GM18909 (cell line): Measurements from ENCODE around the gene HIPK2.
A peak's percentile ranks its signal among the peaks of the same experiment; 100 is the strongest.

Experiments used
- ATAC-seq: cut with Tn5 transposase; IDR thresholded peaks from one replicate; pipeline ENCODE4 v1.9.1; 2021; ENCODE audit warnings: mild to moderate bottlenecking; ENCODE audit not compliant: unreplicated experiment, poor library complexity

Gene HIPK2

DNA sequence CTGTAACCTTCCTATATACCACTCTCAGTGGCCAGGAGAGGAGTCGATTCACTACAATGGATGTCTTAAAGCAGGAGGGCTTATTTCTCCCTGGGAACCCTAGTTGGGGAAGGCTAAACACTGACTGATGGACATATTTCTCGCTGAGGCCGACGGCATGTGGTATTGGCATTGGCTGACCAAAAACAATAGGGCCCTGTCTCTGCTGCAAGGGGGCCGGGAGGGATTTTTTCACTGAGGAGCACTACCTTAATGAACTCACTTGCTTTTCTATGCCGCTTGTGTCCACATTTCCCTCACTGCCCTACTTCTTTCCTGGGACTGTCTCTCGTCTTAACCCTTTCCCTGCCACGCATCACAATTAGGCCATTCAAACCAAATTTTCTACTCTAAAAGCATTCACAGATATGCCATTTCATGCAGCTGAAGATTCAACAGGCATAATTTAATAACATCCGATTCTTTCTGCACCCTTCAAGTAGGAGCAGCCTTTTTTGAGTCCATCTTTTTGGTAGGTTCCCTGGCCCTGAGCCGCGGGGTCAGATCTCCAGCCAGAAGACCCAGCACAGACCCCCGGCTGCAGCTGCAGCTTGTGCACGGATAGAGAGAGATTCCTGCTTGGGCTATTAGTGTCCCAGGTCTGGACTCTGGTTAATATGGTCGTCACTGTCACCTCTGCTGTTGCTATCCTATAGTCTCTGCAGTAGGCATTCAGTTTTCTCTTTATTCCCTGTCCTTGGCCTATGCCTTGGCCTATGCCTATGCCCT lies 118.7 kb downstream of the HIPK2 start:
- no peak for ATAC-seq

DNA sequence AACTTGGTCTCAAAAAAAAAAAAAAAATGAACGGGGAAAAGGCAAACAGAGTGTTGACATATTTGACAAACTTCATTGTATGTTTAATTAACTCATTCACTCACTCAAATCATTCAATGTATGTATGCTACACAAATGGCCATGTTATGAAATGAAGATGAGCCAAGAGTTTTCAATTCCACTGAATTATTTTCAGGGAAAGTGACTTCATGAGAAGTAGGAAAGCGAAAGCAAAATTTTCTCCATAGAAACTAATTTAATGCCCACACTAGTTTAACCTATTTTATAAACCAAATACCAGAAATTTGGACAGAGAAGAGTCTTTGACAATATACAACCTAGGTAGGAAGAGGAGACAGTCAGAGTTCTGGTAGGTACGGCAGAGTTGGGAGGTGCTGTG lies 119.5 kb downstream of the HIPK2 start:
- no peak for ATAC-seq

DNA sequence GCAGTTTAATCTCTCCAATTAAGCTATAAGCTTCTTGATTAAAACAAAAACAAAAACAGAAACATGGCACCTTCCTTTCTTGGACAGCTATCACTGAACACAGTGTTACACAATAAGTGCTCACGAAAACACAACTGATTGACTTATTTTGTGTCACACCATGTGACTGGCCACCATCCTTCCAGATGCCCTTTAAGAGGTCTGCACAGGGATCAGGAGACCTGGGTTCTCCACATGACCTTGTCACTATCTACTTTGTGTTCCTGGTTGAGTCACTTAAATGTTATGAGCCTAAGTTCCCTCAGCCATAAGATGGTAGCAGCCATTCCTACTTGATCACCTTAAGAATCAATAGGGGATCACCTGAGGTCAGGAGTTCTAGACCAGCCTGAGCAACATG lies 120.1 kb downstream of the HIPK2 start:
- no peak for ATAC-seq

DNA sequence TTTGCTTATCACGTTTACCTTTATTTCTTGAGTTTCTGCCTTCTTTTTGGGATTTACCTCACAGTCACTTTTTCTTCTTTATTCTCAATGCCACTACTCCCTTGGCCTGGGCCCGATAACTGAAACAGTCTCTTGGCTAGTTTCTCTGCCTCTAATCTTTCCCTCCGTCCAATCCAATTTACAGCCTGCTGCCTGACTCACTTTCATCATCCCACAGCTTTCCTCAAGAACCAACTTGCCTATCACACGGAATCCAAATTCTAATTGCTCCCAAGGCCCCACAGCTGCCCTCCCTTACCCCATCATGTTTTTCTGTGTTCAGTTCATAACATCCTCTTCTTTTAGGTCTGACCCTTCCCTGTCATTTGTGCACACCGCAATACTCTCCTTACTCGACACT lies 121.4 kb downstream of the HIPK2 start:
- no peak for ATAC-seq

DNA sequence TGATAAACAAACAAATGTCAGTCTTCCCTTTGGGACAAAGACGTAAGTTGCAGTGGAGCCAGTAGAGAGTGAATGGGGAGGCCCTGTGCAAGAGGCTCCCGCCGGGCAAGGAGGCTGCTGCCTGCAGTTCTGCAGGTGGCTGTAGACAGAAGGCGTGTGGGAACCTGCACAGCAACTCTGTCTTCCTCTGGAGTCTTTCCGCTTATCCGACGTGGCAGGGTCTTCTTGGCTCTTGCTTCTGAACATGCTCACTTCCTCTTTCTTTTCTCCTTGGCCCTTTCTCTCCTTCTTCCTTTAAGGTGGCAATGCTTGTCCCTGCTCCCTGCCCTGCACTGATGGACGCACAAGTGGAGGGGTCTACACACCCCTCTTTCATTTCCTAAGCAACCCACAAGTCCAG lies 122.5 kb downstream of the HIPK2 start:
- no peak for ATAC-seq

DNA sequence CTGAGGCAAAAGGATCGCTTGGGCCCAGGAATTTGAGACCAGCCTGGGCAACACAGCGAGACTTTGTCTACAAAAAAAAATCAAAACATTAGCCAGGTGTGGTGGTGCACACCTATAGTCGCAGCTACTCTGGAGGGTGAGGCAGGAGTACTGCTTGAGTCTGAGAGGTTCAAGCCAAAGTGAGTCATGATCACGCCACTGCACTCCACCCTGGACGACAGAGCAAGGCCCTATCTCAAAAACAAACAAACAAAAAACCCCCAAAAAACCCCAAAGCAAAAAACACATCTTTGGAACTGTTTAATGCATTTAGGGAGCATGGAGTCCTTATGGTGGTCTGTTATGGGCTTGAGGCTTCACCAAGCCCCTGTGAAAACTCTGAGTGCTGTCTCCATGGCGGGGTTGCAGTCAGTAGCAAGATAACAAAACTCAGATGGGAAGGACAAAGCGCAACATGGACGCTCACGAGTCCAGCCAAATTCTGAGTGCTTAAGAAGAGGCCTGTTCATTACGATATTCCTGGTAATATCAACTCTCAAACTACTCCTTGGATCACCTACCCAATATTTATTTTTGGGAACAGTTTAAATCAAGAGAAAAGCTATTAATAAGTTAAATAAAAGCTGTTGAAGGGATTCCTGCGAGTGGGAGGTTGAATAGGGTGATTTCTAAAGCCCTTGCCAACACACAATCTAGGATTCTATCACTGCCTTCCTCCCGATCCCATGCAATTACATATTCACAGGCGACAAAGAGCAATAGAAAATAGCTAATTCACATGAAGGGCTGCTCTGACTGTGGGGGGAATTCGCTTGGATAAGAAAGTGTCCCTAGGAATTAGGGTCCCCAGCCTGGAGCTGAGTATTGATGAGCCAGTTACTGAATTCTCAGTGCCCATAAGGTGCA lies 123.3 kb downstream of the HIPK2 start:
- ATAC-seq: no peak

DNA sequence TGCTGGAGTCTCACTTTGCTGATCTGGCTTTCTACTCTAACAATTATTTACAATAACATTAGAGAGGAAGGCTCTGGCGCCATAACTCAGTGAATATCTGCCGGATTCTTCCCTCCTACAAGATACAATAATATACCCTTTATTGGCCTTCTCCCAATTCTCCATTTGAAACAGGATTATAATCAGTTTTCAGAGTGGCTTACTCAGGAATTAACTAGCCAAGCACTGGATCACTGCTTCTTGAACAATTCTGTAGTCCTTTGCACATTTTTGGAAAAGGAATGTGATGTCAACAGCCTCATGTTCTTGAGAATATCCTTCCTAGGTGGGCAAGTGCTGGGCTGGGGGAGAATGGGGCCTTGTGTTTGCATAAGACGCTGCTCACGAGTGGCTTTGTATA lies 125.9 kb downstream of the HIPK2 start:
- no peak for ATAC-seq

DNA sequence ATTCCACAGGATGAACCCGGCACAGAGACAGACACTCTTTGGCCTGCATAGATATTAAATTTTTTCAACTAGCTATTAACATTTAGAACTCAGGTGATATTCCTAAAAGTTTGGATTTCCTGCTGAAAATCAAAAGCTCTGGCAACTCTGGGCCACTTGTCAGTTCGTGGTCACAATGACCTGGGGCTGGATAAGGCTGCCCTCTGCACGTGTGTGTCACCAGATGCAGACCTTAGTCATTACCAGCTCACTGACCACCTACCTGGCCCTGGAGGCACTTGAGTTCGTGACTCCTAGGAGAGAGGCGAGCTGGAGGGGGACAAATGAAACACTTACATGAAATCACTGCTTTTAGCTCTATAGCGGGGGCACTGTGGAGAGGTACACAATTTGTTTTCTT lies 126.5 kb downstream of the HIPK2 start:
- no peak for ATAC-seq

DNA sequence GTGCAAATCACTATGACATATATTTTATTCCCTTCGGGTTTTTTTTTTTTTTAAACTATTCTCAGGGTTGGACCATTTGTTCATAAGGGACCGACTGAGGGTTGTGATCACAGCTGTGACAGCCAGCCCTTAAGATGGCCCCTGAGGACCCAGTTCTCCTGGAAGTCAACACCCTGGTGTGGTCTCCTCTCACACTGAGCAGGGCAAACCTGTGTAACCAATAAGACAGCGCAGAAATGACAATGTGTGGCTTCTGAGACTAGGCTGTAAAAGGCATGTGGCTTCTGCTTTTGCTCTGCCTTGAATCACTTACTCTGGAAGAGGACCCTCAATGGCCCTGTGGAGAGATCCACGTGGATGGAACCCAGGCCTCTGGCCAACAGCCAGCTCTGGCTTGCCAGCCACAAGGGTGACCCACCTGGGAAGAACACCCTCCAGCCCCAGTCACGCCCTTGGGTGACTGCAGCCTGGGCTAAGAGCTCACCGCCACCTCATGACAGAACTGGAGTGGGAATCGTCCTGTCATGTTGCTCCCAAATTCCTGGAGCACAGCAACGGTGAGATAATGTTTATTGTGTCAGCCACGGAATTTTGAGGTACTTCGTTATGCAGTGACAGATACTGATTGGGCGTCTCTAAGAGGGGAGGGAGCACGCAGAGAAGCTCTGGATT lies 127.2 kb downstream of the HIPK2 start:
- no peak for ATAC-seq

DNA sequence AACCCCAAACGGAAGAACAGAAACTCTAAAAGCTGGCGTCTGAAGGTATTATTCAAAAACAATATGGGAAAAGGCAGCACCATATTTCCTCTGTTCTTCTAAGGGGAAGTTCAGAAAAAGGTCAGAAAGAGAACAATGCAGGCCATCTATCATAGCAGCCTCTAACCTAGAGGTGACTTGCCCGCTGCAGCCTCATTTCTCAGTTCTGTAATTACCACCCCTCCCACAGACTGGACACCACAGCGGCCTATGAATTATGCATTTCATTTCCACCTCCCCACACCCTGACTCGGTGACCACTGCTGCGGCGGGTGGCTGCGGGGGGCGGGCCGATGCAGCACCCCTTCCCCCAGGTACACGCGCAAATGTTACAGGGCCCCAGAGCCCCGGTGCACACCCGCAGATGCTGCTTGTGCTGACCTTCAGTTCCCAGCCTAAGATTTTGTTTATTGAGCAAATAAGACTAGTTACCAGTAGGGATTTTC lies 128.8 kb downstream of the HIPK2 start:
- ATAC-seq: peak; percentile 89

DNA sequence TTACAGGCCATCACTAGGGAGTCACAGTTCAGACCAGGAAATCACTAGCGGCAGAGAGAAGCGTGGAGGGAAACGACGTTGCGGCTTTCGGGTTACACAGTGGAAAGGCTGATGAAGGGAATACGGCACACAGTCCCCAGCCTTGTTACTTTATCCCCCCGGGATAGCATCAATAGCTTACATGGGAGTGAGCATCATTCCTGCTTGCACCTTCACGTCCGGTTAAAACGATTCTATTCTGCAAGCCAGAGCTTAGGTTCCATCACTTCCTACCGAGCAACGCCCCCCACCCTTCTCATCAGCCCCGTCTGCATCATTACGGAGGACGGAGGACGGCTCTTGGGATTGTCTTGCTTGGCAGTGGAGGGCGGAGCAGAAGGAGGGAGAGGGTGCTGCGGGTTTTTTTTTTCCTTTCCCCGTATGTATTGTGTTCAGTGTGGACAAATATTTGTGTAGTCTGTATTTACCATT lies 129.4 kb downstream of the HIPK2 start:
- ATAC-seq: no peak

DNA sequence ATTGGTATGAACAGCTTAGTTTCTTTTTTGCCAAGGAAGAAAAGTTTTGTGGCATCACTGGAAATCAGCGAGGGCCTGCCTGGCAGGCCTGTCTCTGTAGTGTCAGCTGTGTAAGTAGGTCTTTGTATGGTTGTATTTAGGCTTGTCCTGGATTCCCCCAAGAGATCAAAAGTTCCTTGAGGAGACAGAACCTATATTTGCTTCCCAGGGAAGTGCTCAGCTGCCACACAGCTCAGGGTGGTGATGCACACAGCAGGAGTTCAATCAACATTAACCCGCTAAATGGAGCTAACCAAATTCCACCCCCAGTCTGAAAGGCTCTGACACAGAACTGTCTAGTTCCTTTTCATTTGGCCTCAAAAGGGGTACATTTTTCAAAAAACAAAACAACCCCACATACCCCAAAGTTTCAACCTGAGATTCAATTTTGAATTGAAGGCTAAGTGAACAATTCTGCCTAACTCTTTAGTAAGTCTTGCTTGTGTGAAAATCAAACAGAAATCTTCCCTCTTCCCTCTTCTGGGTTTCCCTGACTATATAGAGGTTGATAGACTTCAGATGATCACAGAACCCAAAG lies 129.9 kb downstream of the HIPK2 start:
- ATAC-seq: no peak

DNA sequence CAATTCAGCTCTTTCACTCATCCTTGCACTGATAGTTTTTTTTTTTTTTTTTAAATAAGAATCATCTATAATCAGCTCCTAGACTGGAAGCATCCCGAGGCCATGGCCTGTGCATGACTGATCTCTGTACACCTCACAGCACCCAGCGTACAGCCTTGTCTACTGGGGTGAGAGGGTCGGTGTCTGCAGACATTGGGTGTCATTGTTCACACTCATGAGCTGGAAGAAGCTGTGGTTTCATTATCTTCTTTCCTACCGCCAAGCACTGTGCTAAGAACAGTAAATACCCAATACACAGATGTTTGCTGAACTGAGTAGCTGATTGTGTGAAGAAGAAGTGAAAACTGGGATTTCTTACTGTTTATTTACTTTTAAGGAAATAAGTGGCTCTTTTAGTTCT lies 130.7 kb downstream of the HIPK2 start:
- no peak for ATAC-seq

DNA sequence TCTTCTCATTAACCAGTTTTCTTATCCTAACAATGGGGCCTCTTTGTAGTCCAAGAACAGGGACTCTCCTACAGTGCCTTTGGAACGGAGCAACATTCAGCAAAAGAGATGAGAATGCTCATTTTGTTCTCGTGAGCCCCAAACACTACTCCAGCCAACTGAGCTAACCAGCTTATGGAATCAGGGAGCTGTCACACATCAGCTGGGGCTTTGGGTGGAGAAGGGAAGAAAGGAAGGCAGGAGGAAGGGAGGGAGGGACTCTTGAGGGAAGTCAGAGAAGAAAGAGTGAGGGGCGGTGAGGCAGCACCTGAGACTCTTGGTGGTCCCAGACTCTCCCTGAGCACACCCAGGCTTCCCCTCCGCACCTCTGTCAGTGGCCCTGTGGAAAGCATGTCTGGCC lies 131.2 kb downstream of the HIPK2 start:
- ATAC-seq: no peak

DNA sequence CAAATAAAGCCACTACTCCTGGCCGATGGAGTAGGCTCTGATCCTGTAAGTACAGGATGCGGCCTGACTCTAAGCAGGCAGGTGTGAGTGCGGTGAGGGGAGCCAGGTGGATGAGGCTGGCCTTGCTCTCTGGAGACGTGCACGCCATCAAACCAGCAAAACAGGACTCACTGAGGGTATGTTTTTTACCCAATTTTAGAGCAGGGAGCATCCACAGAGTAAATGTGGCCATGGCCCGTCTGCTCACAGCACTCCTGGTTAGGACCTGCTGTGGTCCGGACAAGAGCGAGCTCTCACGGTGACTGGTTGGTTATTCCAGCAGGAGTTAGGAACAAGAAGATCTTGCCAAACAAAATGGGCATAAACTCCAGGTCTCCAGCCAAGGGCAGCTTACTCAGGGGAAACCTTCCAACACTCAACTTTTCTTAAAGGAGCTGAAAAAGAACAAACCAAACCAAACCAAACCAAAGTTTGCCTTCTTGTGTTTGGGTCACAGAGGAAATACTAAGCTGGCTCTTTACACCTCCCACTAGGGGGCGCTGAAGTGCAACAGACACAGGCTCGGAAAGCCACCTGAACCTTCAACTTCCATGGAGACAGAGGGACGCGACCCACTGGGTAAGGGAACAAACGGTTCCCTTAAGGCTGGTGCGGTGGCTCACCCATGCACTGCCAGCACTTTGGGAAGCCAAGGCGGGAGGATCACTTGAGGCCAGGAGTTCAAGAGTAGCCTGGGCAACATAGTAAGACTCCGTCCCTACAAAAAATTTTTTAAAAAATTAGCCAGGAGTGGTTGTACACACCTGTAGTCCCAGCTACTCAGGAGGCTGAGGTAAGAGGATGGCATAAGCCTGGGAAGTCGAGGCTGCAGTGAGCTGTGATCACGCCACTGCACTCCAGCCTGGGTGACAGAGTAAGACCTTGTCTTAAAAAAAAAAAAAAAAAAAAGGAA lies 131.9 kb downstream of the HIPK2 start:
- ATAC-seq: no peak

DNA sequence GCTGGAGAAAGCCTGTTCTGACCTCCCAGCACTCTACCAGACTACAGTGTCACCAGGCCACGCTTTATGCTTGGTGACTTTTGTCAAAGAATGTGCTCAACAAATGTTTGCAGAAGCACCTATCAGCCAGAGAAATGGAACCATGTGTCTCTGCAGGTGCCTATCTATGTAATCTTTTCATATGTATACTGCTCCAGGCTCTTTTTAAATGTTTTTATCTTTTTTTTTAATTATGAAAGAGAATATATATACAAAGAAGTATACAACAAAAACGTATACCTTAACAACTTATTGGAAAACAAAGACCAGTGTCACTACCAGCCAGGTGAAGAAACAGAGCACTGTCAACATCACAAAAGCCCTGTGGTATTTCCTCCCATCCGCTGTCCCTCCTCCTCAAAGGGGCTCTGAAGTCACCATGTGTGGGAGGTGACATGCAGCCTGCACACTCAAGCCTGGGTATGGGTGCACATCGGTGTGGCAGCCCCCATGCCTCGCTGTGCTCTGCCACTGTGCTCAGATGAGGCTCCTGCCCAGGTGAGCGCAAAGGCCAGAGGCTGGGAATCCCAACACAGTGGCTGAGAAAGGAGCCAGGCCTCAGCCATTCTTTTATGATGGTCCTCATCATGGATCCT lies 133.7 kb downstream of the HIPK2 start:
- no peak for ATAC-seq

DNA sequence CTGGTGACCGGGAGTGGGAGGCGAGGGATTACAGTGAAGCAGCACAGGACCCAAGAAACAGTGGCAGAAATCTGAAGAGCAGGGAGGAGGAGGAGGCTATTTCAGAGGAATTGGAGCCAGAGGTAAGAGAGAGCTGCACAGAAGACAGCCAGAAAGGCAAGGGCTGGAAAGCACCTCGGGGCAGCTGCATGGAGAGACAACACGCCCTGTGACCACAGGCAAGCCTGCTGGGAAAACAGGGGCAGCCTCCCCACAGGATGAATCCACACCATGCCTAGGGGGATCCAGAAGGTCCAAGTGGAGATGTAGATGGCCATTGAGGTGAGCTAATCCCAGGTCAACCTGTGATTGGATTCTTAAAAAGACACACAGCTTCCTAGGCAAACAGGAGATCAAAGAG lies 135.5 kb downstream of the HIPK2 start:
- ATAC-seq: no peak

DNA sequence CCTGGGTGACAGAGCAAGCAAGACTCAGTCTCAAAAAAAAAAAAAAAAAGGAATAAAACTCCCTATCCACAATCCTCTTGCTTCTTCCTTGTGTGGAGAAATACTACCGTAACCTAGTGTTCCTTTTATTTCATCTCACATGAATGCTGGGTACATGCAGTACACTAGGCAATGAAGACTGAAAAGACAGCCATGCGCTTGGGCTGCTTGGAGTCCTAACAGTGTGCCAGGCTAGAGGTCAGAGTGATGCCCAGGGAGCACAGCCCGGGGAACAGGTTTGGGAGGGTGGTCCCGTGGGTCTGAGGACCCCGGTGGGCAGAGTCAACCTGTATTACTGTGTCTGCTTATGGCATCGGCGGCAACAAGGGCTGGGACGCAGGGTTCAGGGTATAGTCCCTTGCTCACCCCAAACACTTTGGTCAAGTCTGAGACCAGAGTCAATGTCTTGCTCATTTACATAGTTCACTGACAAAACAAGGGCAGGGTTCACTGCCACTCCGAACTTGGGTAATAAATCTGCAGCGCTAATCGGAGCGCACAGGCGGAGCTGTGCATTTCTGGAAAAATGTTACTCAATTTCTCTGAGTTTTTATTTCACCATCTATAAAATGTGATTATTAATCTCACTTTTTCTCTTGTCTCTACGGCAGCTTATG lies 136.3 kb downstream of the HIPK2 start:
- ATAC-seq: no peak
